Hindlimb muscle (tissue), 1 donor: Measurements from ENCODE around the gene REG1B. TPM values are rescaled to one million over a fixed set of nuclear protein-coding genes. Genes with fewer than 3 reads are reported as not detected.
"Not testable (repeated sequence)": the region's sequence is repeated elsewhere in the genome, so short reads cannot be mapped to it uniquely, and the experiment has no call there.

Experiments
- DNase-seq: peaks from one replicate; pipeline ENCODE4 v3.0.0-alpha.2; 2013
- polyA plus RNA-seq: library from polyadenylated mRNA; unstranded; fragments of 120-200 nt; gene quantifications from one replicate; pipeline ENCODE4 v1.2.1, GENCODE V29; 2013; ENCODE audit not compliant: insufficient read length

Gene REG1B
- polyA plus RNA-seq, 1 donor, result not detected

- no peak for DNase-seq
Observed at GRCh38 chr2:79084495-79085135, 3.2 kb downstream of the REG1B start.

GRCh38 chr2:79083597-79084251 is 4.1 kb downstream of the REG1B start:
- DNase-seq, result no peak

GRCh38 chr2:79082987-79083386 is 4.8 kb downstream of the REG1B start:
- no peak for DNase-seq

GRCh38 chr2:79071078-79071477 is 16.7 kb downstream of the REG1B start:
- DNase-seq, result no peak

GRCh38 chr2:79065201-79065600 is 22.6 kb downstream of the REG1B start:
- DNase-seq, result no peak

- DNase-seq, result not testable (repeated sequence)
Observed at GRCh38 chr2:79054769-79055168, 33.0 kb downstream of the REG1B start.

- peak; percentile 52 for DNase-seq
Observed at GRCh38 chr2:79053486-79053885, 34.3 kb downstream of the REG1B start.

- peak; percentile 38 for DNase-seq
Observed at GRCh38 chr2:79041032-79041448, 46.8 kb downstream of the REG1B start.

GRCh38 chr2:79039944-79040343 is 47.8 kb downstream of the REG1B start:
- no peak for DNase-seq

Other genes starting within 250 kb of the REG1B start
- not detected for gene REG3G, start 62.3 kb downstream of the REG1B start, polyA plus RNA-seq
- gene REG1A, start 32.5 kb upstream of the REG1B start, polyA plus RNA-seq, result not detected
- gene REG3A, start 71.8 kb upstream of the REG1B start, polyA plus RNA-seq, result not detected